DND-41 (cell line): ENCODE measurements around the gene ZNF428.

Source experiments
- EZH2 ChIP-seq: IDR thresholded peaks from 3 replicates; pipeline ENCODE4 v1.6.1; 2012; ENCODE audit warnings: borderline replicate concordance, low read depth, mild to moderate bottlenecking, moderate library complexity, low read length, inconsistent platforms; ENCODE audit not compliant: severe bottlenecking
- TF ChIP-seq, protein P1 (sequence below): IDR thresholded peaks from 2 replicates; pipeline ENCODE4 v1.5.1; 2012; ENCODE audit warnings: borderline replicate concordance, low read length, moderate library complexity, mild to moderate bottlenecking; ENCODE audit not compliant: poor library complexity, severe bottlenecking; ENCODE audit errors: extremely low read depth

DNA sequence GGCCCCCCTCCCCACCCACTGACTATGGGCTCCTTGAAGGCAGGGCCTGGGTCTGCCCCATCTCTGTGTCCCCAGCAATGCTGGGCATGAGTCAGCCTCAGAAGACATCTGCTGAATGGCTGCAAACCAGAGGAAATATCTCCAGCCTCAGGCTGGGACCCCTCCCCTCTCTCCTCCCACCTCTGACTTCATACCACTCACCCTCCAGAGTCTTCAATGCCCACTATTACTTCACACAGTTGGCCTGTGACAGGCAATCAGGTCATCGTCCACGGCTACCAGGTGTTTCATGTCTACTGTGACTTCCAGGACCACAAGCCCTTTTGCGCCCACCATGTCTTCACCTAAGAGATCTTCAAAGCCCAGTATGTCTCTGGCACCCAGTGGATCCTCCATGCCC, 7.6 kb downstream of the ZNF428 start, which contains the start of gene SRRM5:
- TF ChIP-seq, protein P1, sequence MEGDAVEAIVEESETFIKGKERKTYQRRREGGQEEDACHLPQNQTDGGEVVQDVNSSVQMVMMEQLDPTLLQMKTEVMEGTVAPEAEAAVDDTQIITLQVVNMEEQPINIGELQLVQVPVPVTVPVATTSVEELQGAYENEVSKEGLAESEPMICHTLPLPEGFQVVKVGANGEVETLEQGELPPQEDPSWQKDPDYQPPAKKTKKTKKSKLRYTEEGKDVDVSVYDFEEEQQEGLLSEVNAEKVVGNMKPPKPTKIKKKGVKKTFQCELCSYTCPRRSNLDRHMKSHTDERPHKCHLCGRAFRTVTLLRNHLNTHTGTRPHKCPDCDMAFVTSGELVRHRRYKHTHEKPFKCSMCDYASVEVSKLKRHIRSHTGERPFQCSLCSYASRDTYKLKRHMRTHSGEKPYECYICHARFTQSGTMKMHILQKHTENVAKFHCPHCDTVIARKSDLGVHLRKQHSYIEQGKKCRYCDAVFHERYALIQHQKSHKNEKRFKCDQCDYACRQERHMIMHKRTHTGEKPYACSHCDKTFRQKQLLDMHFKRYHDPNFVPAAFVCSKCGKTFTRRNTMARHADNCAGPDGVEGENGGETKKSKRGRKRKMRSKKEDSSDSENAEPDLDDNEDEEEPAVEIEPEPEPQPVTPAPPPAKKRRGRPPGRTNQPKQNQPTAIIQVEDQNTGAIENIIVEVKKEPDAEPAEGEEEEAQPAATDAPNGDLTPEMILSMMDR: no peak
- no peak for TF ChIP-seq EZH2
